Upper lobe of left lung (tissue), 6 donors: ENCODE results near the gene CASD1. TPM values are rescaled to one million over a fixed set of nuclear protein-coding genes. Genes with fewer than 3 reads are reported as not detected.

Experiments used
- ATAC-seq, 2 donors: fragments of 200-7000 bp; cut with Tn5 transposase; one replicate each; pipeline ENCODE4 v1.9.1; 2022; ENCODE audit warnings: mild to moderate bottlenecking in 2 of 2, moderate library complexity in 2 of 2; ENCODE audit not compliant: low FRiP score in 2 of 2
- DNase-seq, 2 donors: peaks; one replicate each; pipeline ENCODE4 v3.0.0-alpha.2; 2019 to 2020
- H3K27ac ChIP-seq, 4 donors: fragments of 200-600 bp; sonication (generic); one replicate each; pipeline ENCODE4 v1.5.1; 2016 to 2019
- H3K27me3 ChIP-seq, 4 donors: fragments of 200-600 bp; sonication (generic); one replicate each; pipeline ENCODE4 v1.5.1; 2017 to 2019
- H3K36me3 ChIP-seq, 4 donors: fragments of 200-600 bp; sonication (generic); one replicate each; pipeline ENCODE4 v1.5.1; 2016 to 2019
- H3K4me1 ChIP-seq, 4 donors: fragments of 200-600 bp; sonication (generic); one replicate each; pipeline ENCODE4 v1.5.1; 2018 to 2019
- H3K4me3 ChIP-seq, 4 donors: fragments of 200-600 bp; sonication (generic); one replicate each; pipeline ENCODE4 v1.5.1; 2017 to 2019; ENCODE audit warnings: mild to moderate bottlenecking in 2 of 4, moderate library complexity in 1 of 4
- H3K9me3 ChIP-seq, 4 donors: fragments of 200-600 bp; sonication (generic); one replicate each; pipeline ENCODE4 v1.5.1; 2018 to 2019
- CTCF ChIP-seq, 6 experiments: fragments of 450-650 bp in 4 of 6; fragments of 200-600 bp in 2 of 6; sonication (generic) in 2 of 6; IDR thresholded peaks; one replicate each; pipeline ENCODE4 v1.5.1; 2016 to 2019; ENCODE audit warnings: antibody characterized with exemption in 6 of 6
- EP300 ChIP-seq, 4 donors: sonication (generic); formaldehyde crosslinking; IDR thresholded peaks; one replicate each; pipeline ENCODE4 v1.5.1; 2017; ENCODE audit warnings: antibody characterized with exemption in 4 of 4, control low read depth in 2 of 4
- POLR2A ChIP-seq, 4 donors: fragments of 450-650 bp; IDR thresholded peaks; one replicate each; pipeline ENCODE4 v1.5.1; 2016 to 2017; ENCODE audit warnings: antibody characterized with exemption in 4 of 4, mild to moderate bottlenecking in 2 of 4
- POLR2AphosphoS5 ChIP-seq, 2 donors: sonication (generic); formaldehyde crosslinking; IDR thresholded peaks; one replicate each; pipeline ENCODE4 v1.5.1; 2017; ENCODE audit warnings: antibody characterized with exemption in 2 of 2
- WGBS, 2 donors: methylation state at CpG; one replicate each; pipeline ENCODE4 v1.1.5; 2017 to 2018; 5-methylcytosine and 5-hydroxymethylcytosine counted together
- total RNA-seq, 6 donors: library from RNA; depleted of rRNA in 4 of 6; stranded (reverse); fragments of >200 nt in 4 of 6; gene quantifications; one replicate each; pipeline versions ENCODE4 v1.1.0 to v1.2.1, GENCODE V29; 2016 to 2021
- donor health status: DM: no; HTN: no; CAD: no; lungs with moderate emphysema.
- donor health status: DM: no; HTN: yes; CAD: no; lungs with severe emphysema.

The CASD1 gene
- total RNA-seq, 6 donors from 2014 or later: 10.1 to 52.9 (median 24.7) TPM

- Histone ChIP-seq H3K36me3 (peaks cover 0 to 13% (median 2%) of the 10 kb centered on the region in 4 donors), H3K27me3 (no peaks in the 10 kb centered on the region), H3K9me3 (no peaks in the 10 kb centered on the region), H3K4me3 (no peak overlapping the region), H3K4me1 (no peaks in the 10 kb centered on the region), H3K27ac (no peak overlapping the region)
- DNase-seq (no peak), ATAC-seq (no peak)
- 79 to 94% methylated on average over 1 of the region's 1 CpG for whole genome bisulfite sequencing, 2 donors
- TF ChIP-seq CTCF (IDR thresholded peaks at IDR 0.05) (no peak), EP300 (IDR thresholded peaks at IDR 0.05) (no peak), POLR2AphosphoS5 (IDR thresholded peaks at IDR 0.05) (no peak), POLR2A (IDR thresholded peaks at IDR 0.05) (no peak)
These were observed 50.4 kb downstream of the CASD1 start for GRCh38 chr7:94559972-94560371.

GRCh38 chr7:94561841-94562514 is 52.4 kb downstream of the CASD1 start:
- H3K4me3 ChIP-seq: no peak overlapping the region

GRCh38 chr7:94562525-94562924 is 52.9 kb downstream of the CASD1 start:
- H3K36me3 ChIP-seq: no peaks in the 10 kb centered on the region
- H3K4me3 ChIP-seq: no peak overlapping the region
- ATAC-seq (no peak), DNase-seq (no peak)
- no peak overlapping the region for H3K27ac ChIP-seq
- H3K9me3 ChIP-seq: no peaks in the 10 kb centered on the region
- no peaks in the 10 kb centered on the region for H3K4me1 ChIP-seq
- no peaks in the 10 kb centered on the region for H3K27me3 ChIP-seq
- 62 to 67% methylated on average over 3 of the region's 3 CpGs for WGBS, 2 donors
- TF ChIP-seq EP300 (IDR thresholded peaks at IDR 0.05) (no peak), POLR2A (IDR thresholded peaks at IDR 0.05) (no peak), CTCF (IDR thresholded peaks at IDR 0.05) (no peak), POLR2AphosphoS5 (IDR thresholded peaks at IDR 0.05) (no peak)

More at GRCh38 chr7:94561841-94562514, 52.4 kb downstream of the CASD1 start:
- no peak for ATAC-seq
- Histone ChIP-seq H3K27ac (no peak overlapping the region), H3K27me3 (no peaks in the 10 kb centered on the region), H3K9me3 (no peaks in the 10 kb centered on the region), H3K36me3 (no peaks in the 10 kb centered on the region), H3K4me1 (no peaks in the 10 kb centered on the region)
- TF ChIP-seq CTCF (IDR thresholded peaks at IDR 0.05): no peak
- no peak for TF ChIP-seq EP300 (IDR thresholded peaks at IDR 0.05)
- no peak for TF ChIP-seq POLR2AphosphoS5 (IDR thresholded peaks at IDR 0.05)
- TF ChIP-seq POLR2A (IDR thresholded peaks at IDR 0.05): no peak
- 85 to 89% methylated on average over 2 of the region's 2 CpGs for WGBS, 2 donors
- no peak for DNase-seq

GRCh38 chr7:94565247-94565894 is 55.8 kb downstream of the CASD1 start:
- DNase-seq (no peak), ATAC-seq (no peak)
- H3K4me3 ChIP-seq: no peak overlapping the region
- no peak overlapping the region for H3K27ac ChIP-seq
- TF ChIP-seq EP300 (IDR thresholded peaks at IDR 0.05): no peak
- TF ChIP-seq CTCF (IDR thresholded peaks at IDR 0.05): no peak
- TF ChIP-seq POLR2A (IDR thresholded peaks at IDR 0.05): no peak
- TF ChIP-seq POLR2AphosphoS5 (IDR thresholded peaks at IDR 0.05): no peak
- 93 to 97% methylated on average over 4 of the region's 4 CpGs for WGBS, 2 donors
- no peaks in the 10 kb centered on the region for H3K36me3 ChIP-seq
- no peaks in the 10 kb centered on the region for H3K27me3 ChIP-seq
- H3K9me3 ChIP-seq: no peaks in the 10 kb centered on the region
- H3K4me1 ChIP-seq: no peaks in the 10 kb centered on the region
